IPS-18c (cell line): ENCODE measurements around the gene ABR.

Experiments
- H3K4me3 ChIP-seq: 2 replicates; pipeline ENCODE4 v1.7.0; 2013; ENCODE audit warnings: low read depth, mild to moderate bottlenecking, low read length, moderate library complexity; ENCODE audit not compliant: insufficient read depth
- H3K9me3 ChIP-seq: one replicate; pipeline ENCODE4 v1.6.1; 2013; ENCODE audit warnings: mild to moderate bottlenecking, low read length, moderate library complexity; ENCODE audit not compliant: control insufficient read depth, insufficient read depth

The ABR gene

DNA sequence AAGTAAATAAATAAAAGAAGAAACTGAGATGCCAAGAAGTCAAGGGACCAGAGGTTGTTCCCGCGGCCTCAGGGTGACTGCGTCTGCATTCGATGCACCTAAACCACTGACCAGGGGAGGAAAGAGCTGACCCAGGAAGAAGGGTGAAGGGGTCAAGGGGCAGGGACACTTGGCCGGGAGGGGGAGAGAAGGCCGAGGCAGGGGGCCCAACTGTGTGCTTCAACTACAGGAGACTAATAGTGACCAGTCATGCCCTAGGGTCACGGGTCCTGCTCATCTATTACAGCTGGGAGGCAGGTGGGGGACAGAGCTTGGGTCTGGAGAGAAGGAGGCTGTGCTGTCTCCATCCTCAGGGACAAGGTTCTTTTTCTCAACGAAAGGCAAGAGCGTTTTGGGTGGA lies 138.0 kb downstream of the ABR start:
- H3K4me3 ChIP-seq: no peak overlapping the region
- no peaks in the 10 kb centered on the region for H3K9me3 ChIP-seq

DNA sequence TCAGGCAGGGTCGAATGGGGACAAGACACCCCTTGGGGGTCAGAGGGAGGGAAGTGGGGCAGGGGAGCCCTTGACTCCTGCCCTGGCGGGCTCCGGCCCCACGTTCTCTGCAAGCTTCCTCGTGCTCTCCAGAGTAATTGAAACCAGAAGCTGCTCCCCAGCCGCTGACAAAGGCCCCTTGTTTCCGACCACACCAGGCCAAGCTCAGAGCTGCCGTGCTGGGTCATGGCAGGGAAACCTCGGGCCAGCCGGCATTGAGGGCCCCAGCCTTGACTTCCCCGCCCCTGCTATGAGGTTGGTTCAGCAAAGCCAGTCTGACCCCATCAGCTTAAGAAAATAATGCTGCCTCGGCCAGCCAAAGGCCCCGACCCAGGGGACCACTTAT lies 139.6 kb downstream of the ABR start:
- H3K9me3 ChIP-seq: no peaks in the 10 kb centered on the region

DNA sequence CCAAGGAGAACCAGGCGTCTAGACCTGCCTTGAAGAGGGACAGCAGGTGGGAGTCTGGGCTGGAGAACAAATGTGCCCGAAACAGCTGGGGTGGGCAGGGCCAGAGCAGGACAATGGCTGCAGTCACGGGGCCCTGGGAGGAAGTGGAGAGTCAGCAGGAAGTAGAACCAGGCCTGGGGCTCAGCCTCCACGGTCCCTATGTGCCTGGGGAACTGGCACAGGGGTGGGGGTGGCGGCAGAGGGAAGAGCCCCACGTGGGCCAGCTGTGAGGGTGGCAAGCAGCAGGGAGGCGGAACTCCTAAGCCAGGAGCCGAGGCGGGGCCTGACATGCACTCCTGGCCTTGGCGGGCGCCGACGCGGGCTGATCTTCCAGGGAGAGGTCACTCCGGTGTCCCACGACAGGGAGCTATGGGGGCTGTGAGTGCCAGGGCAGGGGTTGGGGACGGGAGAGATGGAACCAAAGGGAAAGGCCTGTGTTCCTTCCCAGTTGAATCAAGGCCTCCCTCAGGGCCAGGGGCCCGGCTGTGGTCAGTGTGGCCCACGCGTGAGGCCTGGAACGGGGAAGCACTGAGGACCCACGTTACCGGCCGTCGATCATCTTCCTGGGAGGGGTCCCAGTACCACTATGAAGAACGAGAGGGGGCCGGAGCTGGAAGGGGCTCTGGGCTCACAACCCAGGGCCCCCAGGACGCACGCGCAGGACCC lies 140.1 kb downstream of the ABR start:
- Histone ChIP-seq H3K9me3 (no peaks in the 10 kb centered on the region), H3K4me3 (no peak overlapping the region)

More for the DNA sequence above, 139.6 kb downstream of the ABR start:
- H3K4me3 ChIP-seq: no peak overlapping the region

DNA sequence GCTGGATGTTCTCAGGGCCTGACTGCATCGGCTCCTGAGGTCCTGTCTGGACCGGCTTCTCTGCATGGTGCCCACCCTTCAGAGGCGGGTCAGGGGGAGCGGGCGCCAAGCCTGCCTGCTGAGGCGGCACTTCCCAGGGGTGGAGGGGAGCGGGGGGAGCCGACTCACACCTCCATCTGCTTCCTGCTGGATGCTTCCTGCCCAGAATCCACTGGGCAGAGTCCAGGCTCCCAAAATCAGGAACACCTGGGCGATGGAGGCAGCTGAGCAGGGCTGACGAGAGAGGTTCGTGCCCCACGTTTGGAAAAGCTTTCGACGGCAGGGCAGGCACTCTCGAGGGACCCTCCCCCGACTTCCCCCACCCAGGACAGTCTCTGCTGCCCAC lies 140.7 kb downstream of the ABR start:
- Histone ChIP-seq H3K4me3 (no peak overlapping the region), H3K9me3 (no peaks in the 10 kb centered on the region)

DNA sequence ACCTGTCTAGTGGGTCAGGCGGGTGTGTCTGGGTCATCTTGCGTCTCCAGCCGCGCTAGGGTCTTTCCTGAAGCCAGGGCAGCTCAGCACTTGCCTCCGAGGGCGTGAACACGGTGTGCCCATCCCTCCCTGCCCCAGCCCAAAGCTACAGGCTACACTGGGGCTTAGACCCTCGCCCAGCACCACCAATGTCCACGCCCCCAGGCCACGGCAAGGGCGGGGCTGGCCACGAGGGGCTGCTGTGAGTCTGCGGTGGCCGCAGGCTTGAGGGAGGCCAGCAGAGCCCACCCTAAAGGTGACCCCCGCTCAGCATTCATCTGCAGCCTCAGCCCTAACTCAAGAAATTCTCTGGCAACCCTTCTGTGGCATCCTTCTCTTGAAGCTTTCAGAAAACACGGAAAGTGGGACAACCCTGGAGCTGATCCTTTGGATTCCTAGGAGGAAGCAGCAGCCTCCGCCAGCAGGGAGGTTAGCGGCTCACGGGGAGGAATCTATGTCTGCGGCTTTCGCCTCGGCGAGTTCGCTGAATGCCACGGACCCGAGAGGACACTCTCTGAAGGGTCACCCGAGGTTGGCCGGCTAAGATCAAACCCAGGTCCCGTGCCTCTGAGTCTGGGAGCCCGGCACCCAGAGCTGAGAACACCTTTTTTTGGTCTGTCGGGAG lies 141.2 kb downstream of the ABR start:
- Histone ChIP-seq H3K9me3 (no peaks in the 10 kb centered on the region), H3K4me3 (no peak overlapping the region)

DNA sequence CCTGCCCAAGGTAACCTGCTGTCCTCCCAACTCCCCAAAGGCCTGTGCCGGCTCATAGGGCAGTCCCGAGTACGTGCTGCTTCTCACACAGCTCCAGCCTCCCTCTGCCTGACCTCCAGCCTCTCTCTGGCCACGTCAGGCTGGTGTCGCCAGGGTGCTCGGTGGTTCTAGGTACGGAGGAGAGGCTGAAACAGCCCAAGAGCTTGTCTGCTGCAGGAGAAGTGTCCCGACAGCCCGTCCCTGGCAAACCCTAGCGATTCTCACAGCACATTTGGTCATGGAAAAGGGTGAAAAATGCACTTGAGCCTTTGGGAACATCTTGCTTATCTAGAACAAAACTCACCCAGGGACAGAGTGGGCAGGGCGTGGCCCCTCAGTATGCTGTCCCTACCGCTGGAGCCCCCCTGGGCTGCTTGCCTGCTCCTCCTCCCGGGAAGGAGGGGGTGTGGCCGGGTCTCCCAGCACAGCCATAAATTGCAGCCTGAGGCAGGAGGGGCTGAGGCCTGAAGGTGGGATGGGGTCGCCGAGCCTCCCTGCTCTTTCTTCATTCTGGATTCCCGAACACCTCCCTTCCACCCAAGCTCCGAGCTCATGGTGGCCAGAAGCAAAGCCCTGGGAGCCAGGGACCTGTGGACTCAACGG lies 142.4 kb downstream of the ABR start:
- Histone ChIP-seq H3K4me3 (no peak overlapping the region), H3K9me3 (no peaks in the 10 kb centered on the region)

DNA sequence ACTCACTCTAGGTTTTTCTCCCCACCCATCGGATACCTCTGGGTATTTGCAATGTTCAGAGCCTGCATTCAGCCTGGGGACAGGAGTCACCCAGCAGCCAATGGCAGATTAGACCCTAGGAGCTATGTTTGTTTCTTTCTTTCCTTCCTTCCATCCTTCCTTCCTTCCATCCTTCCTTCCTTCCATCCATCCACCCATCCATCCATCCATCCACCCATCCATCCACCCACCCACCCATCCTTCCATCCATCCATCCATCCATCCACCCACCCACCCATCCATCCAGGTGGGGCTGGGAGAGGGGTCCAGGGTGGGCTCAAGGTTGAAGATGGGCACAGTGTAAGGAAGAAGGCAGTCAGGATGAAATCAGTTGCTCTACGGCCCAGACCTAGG lies 142.9 kb downstream of the ABR start:
- Histone ChIP-seq H3K9me3 (no peaks in the 10 kb centered on the region), H3K4me3 (no peak overlapping the region)

DNA sequence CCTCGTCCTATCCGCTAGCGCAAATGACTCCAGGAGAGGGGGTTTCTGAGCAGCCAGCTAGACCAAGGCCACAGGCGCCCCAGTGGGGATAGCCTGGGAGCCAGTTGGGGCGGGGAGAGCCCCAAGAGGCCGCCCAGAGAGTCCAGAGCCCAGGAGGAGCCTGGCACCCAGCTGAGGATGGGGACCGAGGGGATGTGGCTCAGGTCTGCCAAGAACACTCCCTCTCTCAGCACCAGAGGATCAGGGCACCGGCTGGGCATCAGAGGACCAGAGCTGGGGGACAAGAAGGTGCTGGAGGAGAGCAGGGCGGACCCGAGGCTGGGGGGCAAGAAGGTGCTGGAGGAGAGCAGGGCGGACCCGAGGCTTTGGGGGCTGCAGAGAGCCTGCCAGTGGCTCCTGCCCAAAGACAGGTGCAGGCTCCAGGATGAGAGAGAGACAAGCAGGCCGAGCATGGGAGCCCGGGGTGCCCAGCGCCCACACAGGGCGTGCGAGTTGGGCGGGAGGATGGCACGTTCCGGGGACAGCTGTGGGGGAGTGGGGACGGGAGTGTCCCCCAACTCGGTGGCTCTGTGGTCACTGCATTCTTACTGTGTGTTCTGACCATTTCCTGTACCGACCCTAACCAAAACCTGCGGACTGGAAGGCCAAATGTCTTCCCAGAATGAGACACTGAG lies 143.5 kb downstream of the ABR start:
- no peak overlapping the region for H3K4me3 ChIP-seq
- no peaks in the 10 kb centered on the region for H3K9me3 ChIP-seq

DNA sequence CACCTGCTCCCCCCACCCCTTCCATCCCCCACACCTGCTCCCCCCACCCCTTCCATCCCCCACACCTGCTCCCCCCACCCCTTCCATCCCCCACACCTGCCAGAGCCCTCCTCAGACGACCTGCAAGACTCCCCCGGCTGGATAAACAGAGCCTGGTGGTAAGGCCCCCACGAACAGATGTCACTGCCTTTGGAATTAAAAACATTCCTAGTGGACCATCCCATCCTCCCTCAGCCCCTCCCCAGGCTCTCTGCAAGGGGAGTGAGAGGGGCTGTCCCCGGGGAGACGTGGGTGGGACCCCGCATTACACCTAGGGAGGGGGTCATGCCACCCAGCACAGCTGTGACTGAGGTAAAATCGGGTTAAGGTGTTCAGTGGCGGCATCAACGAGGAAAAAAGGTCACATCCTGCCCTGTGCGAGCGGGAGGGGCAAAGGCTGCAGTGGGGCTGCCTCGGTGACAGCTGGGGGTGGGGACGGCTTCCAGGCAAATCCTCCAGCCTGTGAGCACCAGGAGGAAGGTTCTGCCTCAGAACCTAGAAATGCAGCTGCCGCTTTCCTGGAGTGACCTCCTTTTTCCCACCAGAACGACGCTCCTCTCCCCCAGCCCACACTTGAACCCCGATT lies 144.1 kb downstream of the ABR start:
- Histone ChIP-seq H3K9me3 (no peaks in the 10 kb centered on the region), H3K4me3 (no peak overlapping the region)

DNA sequence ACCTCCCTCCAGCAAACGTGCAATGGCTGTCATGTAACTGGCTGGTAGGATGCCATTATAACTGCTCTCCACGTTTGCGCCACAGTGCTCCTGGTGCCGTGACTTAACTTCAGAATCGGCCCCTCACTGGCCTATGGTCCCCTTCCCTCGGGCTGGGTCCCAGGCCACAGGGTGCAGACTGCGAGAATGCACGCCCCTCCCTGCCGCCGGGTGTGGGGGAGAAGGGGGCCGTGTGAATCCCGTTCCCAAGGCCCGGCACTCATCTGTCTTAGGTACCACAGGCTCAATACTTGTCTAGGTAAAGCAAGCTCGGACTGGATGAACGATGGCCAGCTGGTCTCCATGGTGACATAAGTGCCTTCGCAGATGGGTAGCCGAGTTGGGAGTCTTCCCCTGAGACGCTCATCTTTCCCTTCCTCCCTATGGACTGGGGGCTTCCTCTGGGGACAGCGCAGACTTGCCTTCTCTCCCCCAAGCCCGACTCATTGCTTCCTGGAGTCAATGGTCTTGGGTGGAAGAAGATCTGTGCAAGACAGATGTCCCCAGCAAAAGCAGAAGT lies 145.1 kb downstream of the ABR start:
- Histone ChIP-seq H3K9me3 (no peaks in the 10 kb centered on the region), H3K4me3 (no peak overlapping the region)

DNA sequence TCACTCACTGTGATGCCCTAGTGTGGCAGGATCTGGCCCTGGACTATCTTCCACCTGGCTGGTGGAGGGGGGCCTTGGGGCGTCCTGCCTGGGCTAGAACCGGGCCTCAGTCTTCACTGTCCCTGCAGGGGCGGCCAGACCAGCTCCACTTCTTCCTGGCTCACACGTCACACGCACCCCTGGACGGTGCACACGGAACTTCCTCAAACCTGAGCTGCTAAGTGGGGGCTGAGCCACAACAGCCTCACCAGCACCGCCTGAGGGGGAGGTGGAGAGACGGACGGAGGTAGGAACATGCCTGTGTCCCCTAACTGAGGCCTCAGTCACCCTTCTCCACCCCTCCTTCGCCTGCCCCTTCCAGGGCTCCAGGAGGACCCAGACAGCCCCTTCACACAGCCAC lies 146.3 kb downstream of the ABR start:
- H3K9me3 ChIP-seq: no peaks in the 10 kb centered on the region
- H3K4me3 ChIP-seq: no peak overlapping the region

DNA sequence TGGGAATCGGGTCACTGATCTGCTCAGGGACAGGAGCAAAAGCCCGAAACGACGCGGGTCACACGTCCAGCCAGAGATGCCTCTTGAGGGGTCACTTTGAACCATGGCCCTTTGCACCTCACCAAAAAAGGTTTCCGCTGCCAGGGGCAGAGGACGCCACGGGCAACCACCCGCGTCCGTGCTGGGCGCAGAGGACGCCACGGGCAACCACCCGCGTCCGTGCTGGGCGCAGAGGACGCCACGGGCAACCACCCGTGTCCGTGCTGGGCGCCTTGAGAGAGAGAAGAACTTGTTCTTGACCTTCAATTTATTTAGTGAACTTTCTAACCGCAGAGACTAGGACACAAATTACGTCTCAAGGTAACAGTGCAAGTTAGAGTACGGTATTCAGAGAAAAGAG lies 147.4 kb downstream of the ABR start:
- H3K4me3 ChIP-seq: peak overlapping the region; percentile 58
- no peaks in the 10 kb centered on the region for H3K9me3 ChIP-seq

DNA sequence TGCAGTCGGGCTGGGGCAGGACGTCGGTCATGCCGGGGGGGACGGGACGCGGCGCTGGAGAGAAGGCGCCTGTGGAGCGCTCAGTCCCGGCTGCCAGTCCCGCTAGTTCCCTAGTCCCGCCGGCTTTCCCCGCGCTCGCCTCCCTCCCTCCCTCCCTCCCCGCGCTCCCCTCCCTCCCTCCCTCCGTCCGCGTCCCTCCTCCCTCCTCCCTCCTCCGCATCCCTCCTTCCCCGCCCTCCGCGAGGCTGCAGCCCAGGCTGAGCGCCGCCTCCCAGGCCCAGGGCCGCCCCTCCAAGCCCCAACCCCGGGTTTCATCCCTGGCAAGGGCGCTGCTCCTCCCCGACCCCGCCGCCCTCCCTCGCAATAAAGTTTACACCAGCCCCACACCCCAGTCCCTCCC lies 148.1 kb downstream of the ABR start:
- Histone ChIP-seq H3K9me3 (no peaks in the 10 kb centered on the region), H3K4me3 (peak overlapping the region; percentile 58)

DNA sequence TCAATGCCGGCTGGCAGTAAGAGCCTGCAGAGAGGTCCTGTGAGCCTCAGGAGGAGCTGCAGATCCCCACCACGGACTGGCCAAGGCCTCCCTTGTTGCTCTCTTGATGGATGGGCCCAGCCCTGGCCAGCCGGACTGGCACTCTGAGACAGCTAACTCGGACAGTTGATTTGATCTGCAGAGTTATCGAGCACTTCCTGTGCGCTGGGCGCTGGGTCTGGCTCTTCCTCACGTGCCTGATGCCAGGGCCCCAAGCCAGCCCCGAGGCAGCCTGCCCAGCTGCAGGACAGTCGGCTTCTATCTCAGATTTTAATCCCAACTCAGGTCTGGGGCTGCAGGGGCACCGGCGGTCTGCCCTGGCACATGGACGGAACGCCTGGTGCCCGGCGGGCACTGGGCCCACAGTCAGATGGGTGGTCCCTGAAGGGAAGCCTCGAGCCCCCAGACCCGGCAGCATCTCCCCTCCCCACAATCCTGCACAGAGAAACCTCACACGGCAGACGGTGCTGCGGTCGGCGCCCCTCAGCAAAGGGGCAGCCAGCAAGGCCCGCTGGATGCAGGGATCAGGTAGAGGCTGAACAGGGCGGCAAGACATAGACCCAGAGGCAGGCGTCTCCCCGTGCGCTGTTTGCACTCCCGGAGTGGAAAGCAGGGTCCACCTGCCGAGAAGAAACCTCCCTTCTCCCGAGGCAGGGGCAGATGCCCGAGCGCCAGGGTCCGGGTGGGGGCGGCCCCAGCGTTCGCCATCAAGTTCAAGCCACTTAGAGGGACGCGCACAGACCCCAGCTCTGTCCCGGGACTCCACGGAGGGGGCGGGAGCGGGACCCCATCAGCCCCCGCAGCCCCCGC lies 148.9 kb downstream of the ABR start:
- Histone ChIP-seq H3K4me3 (no peak overlapping the region), H3K9me3 (no peaks in the 10 kb centered on the region)

DNA sequence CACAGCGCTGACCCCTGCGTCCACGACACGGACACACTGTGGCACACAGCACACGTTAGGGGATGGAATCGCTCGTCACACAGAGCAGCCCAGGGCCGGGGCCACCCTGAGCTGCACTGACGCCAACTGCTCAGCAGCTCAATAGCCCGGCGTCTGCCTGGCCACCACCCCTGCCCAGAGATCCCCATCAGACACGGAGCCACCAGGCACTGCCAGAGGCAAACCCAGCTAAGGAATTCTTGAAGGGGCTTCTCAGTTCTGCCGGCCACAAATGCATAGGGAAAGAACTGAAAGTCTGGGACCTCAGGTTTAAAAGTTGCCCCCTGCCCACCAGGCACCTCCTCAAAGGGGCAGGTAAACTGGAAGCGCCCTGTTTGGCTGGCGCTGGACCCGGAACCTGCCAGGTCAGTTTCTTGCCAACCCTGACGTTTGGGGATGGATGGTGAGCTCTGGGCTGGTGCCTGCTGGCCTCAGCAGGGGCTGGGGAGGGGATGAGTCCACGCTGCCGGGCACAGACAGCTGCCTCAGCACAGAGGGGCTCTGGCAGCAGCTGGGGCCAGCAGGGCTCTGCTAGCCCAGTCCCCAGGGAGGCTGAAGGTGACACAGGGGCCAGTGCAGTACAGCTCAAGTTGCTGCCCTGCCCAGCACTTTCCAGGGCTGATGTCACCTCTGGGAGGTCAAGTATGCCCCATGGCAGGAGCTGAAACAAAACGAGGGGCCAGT lies 149.7 kb downstream of the ABR start:
- Histone ChIP-seq H3K4me3 (no peak overlapping the region), H3K9me3 (no peaks in the 10 kb centered on the region)
